Adrenal gland (tissue), 12 donors: ENCODE measurements around the gene PARD6G. TPM values are rescaled to one million over a fixed set of nuclear protein-coding genes. Genes with fewer than 3 reads are reported as not detected.
A peak's percentile ranks its signal among the peaks of the same experiment; 100 is the strongest.

Source experiments
- DNase-seq, 7 donors: peaks; one replicate each; pipeline ENCODE4 v3.0.0-alpha.2; 2019 to 2020
- H3K27ac ChIP-seq, 5 donors: fragments of 200-600 bp; sonication (generic) in 4 of 5; 1 replicate in 3 of 5; 2 replicates in 2 of 5; pipeline versions ENCODE4 v1.5.1 to v1.8.0; 2016 to 2020; ENCODE audit warnings: mild to moderate bottlenecking in 1 of 5
- H3K27me3 ChIP-seq: fragments of 200-600 bp; 2 replicates; pipeline ENCODE4 v1.8.0; 2021
- H3K36me3 ChIP-seq, 2 donors: fragments of 200-600 bp; replicated peaks in 1 of 2; 1 replicate in 1 of 2; 2 replicates in 1 of 2; pipeline versions ENCODE4 v1.5.1 to v1.8.0; 2018 to 2022
- H3K4me1 ChIP-seq, 2 donors: fragments of 200-600 bp; replicated peaks in 1 of 2; 1 replicate in 1 of 2; 2 replicates in 1 of 2; pipeline versions ENCODE4 v1.5.1 to v1.8.0; 2018 to 2021
- H3K4me3 ChIP-seq, 4 donors: fragments of 200-600 bp; sonication (generic) in 3 of 4; one replicate each; pipeline ENCODE4 v1.5.1; 2016 to 2018
- H3K9me3 ChIP-seq, 3 donors: fragments of 200-600 bp; sonication (generic) in 1 of 3; replicated peaks in 1 of 3; 1 replicate in 2 of 3; 2 replicates in 1 of 3; pipeline versions ENCODE4 v1.5.1 to v1.8.0; 2016 to 2021
- CTCF ChIP-seq, 6 experiments: fragments of 450-650 bp in 4 of 6; fragments of 200-600 bp in 2 of 6; sonication (generic) in 1 of 6; IDR thresholded peaks; 1 replicate in 5 of 6; 2 replicates in 1 of 6; pipeline versions ENCODE4 v1.5.1 to v1.8.0; 2016 to 2021; ENCODE audit warnings: antibody characterized with exemption in 6 of 6, mild to moderate bottlenecking in 2 of 6, moderate library complexity in 1 of 6
- POLR2A ChIP-seq, 2 donors: fragments of 450-650 bp; IDR thresholded peaks; one replicate each; pipeline ENCODE4 v1.6.1; 2017; ENCODE audit warnings: antibody characterized with exemption in 2 of 2, mild to moderate bottlenecking in 2 of 2, moderate library complexity in 1 of 2
- WGBS, 4 donors: extraction: QIAGEN DNeasy Blood & Tissue Kit in 2 of 4; methylation state at CpG; one replicate each; pipeline versions ENCODE4 v1.1.5 to v1.1.7; 2013 to 2017; 5-methylcytosine and 5-hydroxymethylcytosine counted together
- intact Hi-C, 2 donors: fragments of 100-400 bp; cut with DNase I; formaldehyde crosslinking; loops; one replicate each; pipeline versions ENCODE4 v1.14.1 to v1.15.0; 2022 to 2023
- polyA plus RNA-seq, 3 donors: library from polyadenylated mRNA; stranded (reverse); fragments of 200-250 nt in 2 of 3; fragments of 350-450 nt in 1 of 3; fragmentation: Illumina TruSeq in 1 of 3; extraction: RNeasy Lipid Tissue Mini Kit (QIAGEN cat#74804) in 1 of 3; gene quantifications; one replicate each; pipeline ENCODE4 v1.2.3, GENCODE V29; 2013 to 2014
- total RNA-seq, 9 donors: library from RNA; depleted of rRNA in 4 of 9; stranded (reverse); fragments of >200 nt in 4 of 9; fragments of 120-200 nt in 1 of 9; fragmentation: NEBNext Ultra II Directional in 1 of 9; extraction: Animal tissue kit (Norgen Biotek cat#: 25700) in 1 of 9; gene quantifications; one replicate each; pipeline versions ENCODE4 v1.1.0 to v1.2.4, GENCODE V29; 2013 to 2023
- donor health status: healthy with polysubstance abuse.
- donor health status: Bipolar disorder and iron deficiency.
- donor health status: DM: yes; HTN: yes; CAD: no.
- donor health status: DM: no; HTN: no; CAD: no.
- donor health status: DM: no; HTN: no; CAD: no.
- donor health status: DM: yes; HTN: yes; CAD: no.

PARD6G gene
- total and polyA plus RNA-seq, 12 donors = 0.95 to 4.3 (median 2.3) TPM

- 79 to 94% (median 90%) methylated on average over 6 of the region's 6 CpGs for WGBS, 4 donors
- no peaks in the 10 kb centered on the region for H3K36me3 ChIP-seq
- H3K4me3 ChIP-seq = no peak overlapping the region
- intact Hi-C loops = no loop called here
- TF ChIP-seq CTCF (IDR thresholded peaks at IDR 0.05) (no peak), POLR2A (IDR thresholded peaks at IDR 0.05) (no peak)
- DNase-seq = no peak
- H3K4me1 ChIP-seq = no peaks in the 10 kb centered on the region
- no peaks in the 10 kb centered on the region for H3K9me3 ChIP-seq
- H3K27me3 ChIP-seq = no peaks in the 10 kb centered on the region
- no peak overlapping the region for H3K27ac ChIP-seq
Observed at GRCh38 chr18:80203249-80203648, 44.1 kb downstream of the PARD6G start.

GRCh38 chr18:80202264-80202998 is 44.9 kb downstream of the PARD6G start:
- TF ChIP-seq POLR2A (IDR thresholded peaks at IDR 0.05) (no peak), CTCF (IDR thresholded peaks at IDR 0.05) (no peak)
- no peak overlapping the region for H3K4me3 ChIP-seq
- H3K36me3 ChIP-seq = no peaks in the 10 kb centered on the region
- WGBS, 4 donors = 85 to 93% (median 90%) methylated on average over 12 of the region's 12 CpGs
- no peaks in the 10 kb centered on the region for H3K27me3 ChIP-seq
- H3K9me3 ChIP-seq = no peaks in the 10 kb centered on the region
- H3K4me1 ChIP-seq = no peaks in the 10 kb centered on the region
- DNase-seq = peak in 1 of 7 donors; percentile 6
- intact Hi-C loops = no loop called here
- no peak overlapping the region for H3K27ac ChIP-seq

GRCh38 chr18:80201739-80202138 is 45.6 kb downstream of the PARD6G start:
- no peaks in the 10 kb centered on the region for H3K36me3 ChIP-seq
- H3K4me1 ChIP-seq = no peaks in the 10 kb centered on the region
- H3K4me3 ChIP-seq = no peak overlapping the region
- no peak overlapping the region for H3K27ac ChIP-seq
- no peaks in the 10 kb centered on the region for H3K9me3 ChIP-seq
- no peak for DNase-seq
- H3K27me3 ChIP-seq = no peaks in the 10 kb centered on the region
- 75 to 94% (median 85%) methylated on average over 4 to 9 of the region's 9 CpGs for WGBS, 4 donors
- intact Hi-C loops = no loop called here
- TF ChIP-seq POLR2A (IDR thresholded peaks at IDR 0.05) = no peak
- no peak for TF ChIP-seq CTCF (IDR thresholded peaks at IDR 0.05)

- H3K36me3 ChIP-seq = no peaks in the 10 kb centered on the region
- no peak overlapping the region for H3K27ac ChIP-seq
- H3K4me1 ChIP-seq = no peaks in the 10 kb centered on the region
- TF ChIP-seq CTCF (IDR thresholded peaks at IDR 0.05) = no peak
- no peak for TF ChIP-seq POLR2A (IDR thresholded peaks at IDR 0.05)
- H3K4me3 ChIP-seq = no peak overlapping the region
- WGBS, 4 donors = 67 to 77% (median 72%) methylated on average over 11 to 17 of the region's 17 CpGs
- peak in 1 of 7 donors; percentile 33 for DNase-seq
- intact Hi-C loops = no loop called here
- H3K27me3 ChIP-seq = no peaks in the 10 kb centered on the region
- no peaks in the 10 kb centered on the region for H3K9me3 ChIP-seq
Observed at GRCh38 chr18:80200932-80201672, 46.2 kb downstream of the PARD6G start.
